ENCODE data around the gene KCNA10. TPM values are rescaled to one million over a fixed set of nuclear protein-coding genes. Genes with fewer than 3 reads are reported as not detected.

KCNA10 gene
- total and polyA plus RNA-seq, 10 of the 15 experiments (the other 5 are each of a cell fraction or from before 2014, with no cell fraction given), result not detected

DNA sequence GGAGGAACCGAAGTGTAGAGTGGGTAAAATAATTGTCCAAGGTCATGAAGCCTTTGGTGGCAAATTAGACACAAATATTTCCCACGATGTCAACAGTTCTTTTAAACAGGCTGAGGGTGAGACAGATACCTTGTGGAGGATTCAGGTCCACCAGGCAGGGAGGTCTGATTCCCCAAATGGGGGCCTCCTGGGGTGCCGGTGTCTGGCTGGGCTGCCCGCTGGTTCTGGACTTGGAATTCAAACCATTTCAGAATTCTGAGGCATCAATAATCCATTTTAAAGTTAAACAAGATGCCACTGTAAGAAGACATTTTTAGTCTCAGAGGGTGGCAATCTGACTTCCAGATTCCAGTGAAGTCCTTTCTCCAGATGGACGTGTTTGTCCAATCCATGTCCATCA, 15.5 kb downstream of the KCNA10 start:
- no peak for ATAC-seq
- in situ Hi-C loops (cut with MboI), result no loop called here
- 31% methylated on average over 5 of the region's 5 CpGs for WGBS (ENCODE audit: insufficient coverage, insufficient replicate concordance, low lambda C conversion rate, missing lambda C conversion rate)

More for the DNA sequence above, 15.5 kb downstream of the KCNA10 start:
- peaks cover 5% of the 10 kb centered on the region; the same call in 1 of the 2 replicates for H3K4me1 ChIP-seq (ENCODE audit: control insufficient read depth, insufficient read depth, low read length)
- H3K4me3 ChIP-seq, result no peak overlapping the region
- POLR2A ChIA-PET, result no interaction called here
- no TSS peak for BruUV-seq (replicated peaks)
- H3K36me3 ChIP-seq (ENCODE audit: control insufficient read depth in 2 of 2, insufficient read depth in 2 of 2, low read length in 1 of 2), result no peaks in the 10 kb centered on the region
- SMC1A ChIA-PET (ENCODE audit: uncharacterized antibody, unreplicated experiment), result interaction anchor here (1.6 kb wide), 1 partner anchor 7 kb away, joined by 3 read pairs; no protein-coding TSS in a partner anchor
- H3K27me3 ChIP-seq (replicated peaks in 1 of 2; ENCODE audit: control insufficient read depth in 2 of 2, insufficient read depth in 2 of 2, low read length in 1 of 2), result 0 out of 4 replicates have a peak, but pooled peaks cover 0 to 2% of the 10 kb centered on the region in 2 experiments
- no peak overlapping the region for H2AFZ ChIP-seq (ENCODE audit: control insufficient read depth, low read depth, low read length)
- intact Hi-C loops (cut with micrococcal nuclease; ENCODE audit: unreplicated experiment), result no loop called here
- TF ChIP-seq RBBP5 (conservative IDR thresholded peaks at IDR 0.05) (no peak), RAD51 (IDR thresholded peaks at IDR 0.05) (no peak)
- TF ChIP-seq, protein P1, sequence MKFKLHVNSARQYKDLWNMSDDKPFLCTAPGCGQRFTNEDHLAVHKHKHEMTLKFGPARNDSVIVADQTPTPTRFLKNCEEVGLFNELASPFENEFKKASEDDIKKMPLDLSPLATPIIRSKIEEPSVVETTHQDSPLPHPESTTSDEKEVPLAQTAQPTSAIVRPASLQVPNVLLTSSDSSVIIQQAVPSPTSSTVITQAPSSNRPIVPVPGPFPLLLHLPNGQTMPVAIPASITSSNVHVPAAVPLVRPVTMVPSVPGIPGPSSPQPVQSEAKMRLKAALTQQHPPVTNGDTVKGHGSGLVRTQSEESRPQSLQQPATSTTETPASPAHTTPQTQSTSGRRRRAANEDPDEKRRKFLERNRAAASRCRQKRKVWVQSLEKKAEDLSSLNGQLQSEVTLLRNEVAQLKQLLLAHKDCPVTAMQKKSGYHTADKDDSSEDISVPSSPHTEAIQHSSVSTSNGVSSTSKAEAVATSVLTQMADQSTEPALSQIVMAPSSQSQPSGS (IDR thresholded peaks at IDR 0.05; ENCODE audit: low read length), result no peak
- TF ChIP-seq, protein P2, sequence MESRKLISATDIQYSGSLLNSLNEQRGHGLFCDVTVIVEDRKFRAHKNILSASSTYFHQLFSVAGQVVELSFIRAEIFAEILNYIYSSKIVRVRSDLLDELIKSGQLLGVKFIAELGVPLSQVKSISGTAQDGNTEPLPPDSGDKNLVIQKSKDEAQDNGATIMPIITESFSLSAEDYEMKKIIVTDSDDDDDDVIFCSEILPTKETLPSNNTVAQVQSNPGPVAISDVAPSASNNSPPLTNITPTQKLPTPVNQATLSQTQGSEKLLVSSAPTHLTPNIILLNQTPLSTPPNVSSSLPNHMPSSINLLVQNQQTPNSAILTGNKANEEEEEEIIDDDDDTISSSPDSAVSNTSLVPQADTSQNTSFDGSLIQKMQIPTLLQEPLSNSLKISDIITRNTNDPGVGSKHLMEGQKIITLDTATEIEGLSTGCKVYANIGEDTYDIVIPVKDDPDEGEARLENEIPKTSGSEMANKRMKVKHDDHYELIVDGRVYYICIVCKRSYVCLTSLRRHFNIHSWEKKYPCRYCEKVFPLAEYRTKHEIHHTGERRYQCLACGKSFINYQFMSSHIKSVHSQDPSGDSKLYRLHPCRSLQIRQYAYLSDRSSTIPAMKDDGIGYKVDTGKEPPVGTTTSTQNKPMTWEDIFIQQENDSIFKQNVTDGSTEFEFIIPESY (IDR thresholded peaks at IDR 0.05), result no peak
- DNase-seq (ENCODE audit: low read depth, low spot score) (no peak), FAIRE-seq (no peak)
- no peaks in the 10 kb centered on the region for H3K9me3 ChIP-seq (replicated peaks; ENCODE audit: control insufficient read depth, insufficient read depth, low read length)
- no peaks in the 10 kb centered on the region for H3K79me2 ChIP-seq (ENCODE audit: control insufficient read depth, insufficient read depth, low read length)
- H3K4me2 ChIP-seq (ENCODE audit: control insufficient read depth, insufficient read depth), result no peak overlapping the region
- CTCF ChIA-PET, result no interaction called here
- H4K20me1 ChIP-seq (ENCODE audit: control insufficient read depth, insufficient read depth), result no peaks in the 10 kb centered on the region
- no peak overlapping the region for H3K9ac ChIP-seq (ENCODE audit: control insufficient read depth, insufficient read depth, low read length)
- RAD21 ChIA-PET (ENCODE audit: unreplicated experiment), result interaction anchor here (0.8 to 1.3 kb wide), 2 partner anchors 43 kb away, joined by 3 to 4 read pairs; no protein-coding TSS in a partner anchor
- H3K27ac ChIP-seq (ENCODE audit: control insufficient read depth, insufficient read depth), result no peak overlapping the region
